Peyer's patch (tissue), 4 donors: ENCODE results near the gene ADGRG1. TPM values are rescaled to one million over a fixed set of nuclear protein-coding genes. Genes with fewer than 3 reads are reported as not detected.

Experiments
- DNase-seq, 3 donors: peaks; one replicate each; pipeline ENCODE4 v3.0.0-alpha.2; 2017 to 2019
- H3K27ac ChIP-seq, 4 donors: fragments of 200-600 bp; sonication (generic); one replicate each; pipeline ENCODE4 v1.5.1; 2016 to 2019
- H3K27me3 ChIP-seq, 2 donors: fragments of 200-600 bp; sonication (generic); one replicate each; pipeline ENCODE4 v1.5.1; 2019
- H3K36me3 ChIP-seq, 3 donors: fragments of 200-600 bp; sonication (generic); one replicate each; pipeline ENCODE4 v1.5.1; 2016 to 2019
- H3K4me1 ChIP-seq, 4 donors: fragments of 200-600 bp; sonication (generic); one replicate each; pipeline ENCODE4 v1.5.1; 2016 to 2019
- H3K4me3 ChIP-seq, 4 donors: fragments of 200-600 bp; sonication (generic); 1 replicate in 3 of 4; 2 replicates in 1 of 4; pipeline ENCODE4 v1.5.1; 2016 to 2019; ENCODE audit warnings: mild to moderate bottlenecking in 1 of 4
- H3K9me3 ChIP-seq, 4 donors: fragments of 200-600 bp; sonication (generic); one replicate each; pipeline ENCODE4 v1.5.1; 2016 to 2019; ENCODE audit warnings: mild to moderate bottlenecking in 1 of 4
- POLR2A ChIP-seq, 2 donors: fragments of 450-650 bp; IDR thresholded peaks; one replicate each; pipeline ENCODE4 v1.5.1; 2017; ENCODE audit warnings: antibody characterized with exemption in 2 of 2, mild to moderate bottlenecking in 2 of 2, moderate library complexity in 2 of 2
- total RNA-seq, 4 donors: library from RNA; depleted of rRNA; stranded (reverse); fragments of >200 nt; gene quantifications; one replicate each; pipeline ENCODE4 v1.1.0, GENCODE V29; 2016
- TF ChIP-seq, protein P1 (sequence below), 6 experiments: fragments of 450-650 bp in 4 of 6; fragments of 200-600 bp in 2 of 6; sonication (generic) in 1 of 6; IDR thresholded peaks; one replicate each; pipeline ENCODE4 v1.5.1; 2017 to 2019; ENCODE audit warnings: antibody characterized with exemption in 6 of 6, mild to moderate bottlenecking in 3 of 6, moderate library complexity in 1 of 6

ADGRG1 gene
- total RNA-seq, 4 donors from 2014 or later, result 12.8 to 50.3 (median 34.7) TPM

DNA sequence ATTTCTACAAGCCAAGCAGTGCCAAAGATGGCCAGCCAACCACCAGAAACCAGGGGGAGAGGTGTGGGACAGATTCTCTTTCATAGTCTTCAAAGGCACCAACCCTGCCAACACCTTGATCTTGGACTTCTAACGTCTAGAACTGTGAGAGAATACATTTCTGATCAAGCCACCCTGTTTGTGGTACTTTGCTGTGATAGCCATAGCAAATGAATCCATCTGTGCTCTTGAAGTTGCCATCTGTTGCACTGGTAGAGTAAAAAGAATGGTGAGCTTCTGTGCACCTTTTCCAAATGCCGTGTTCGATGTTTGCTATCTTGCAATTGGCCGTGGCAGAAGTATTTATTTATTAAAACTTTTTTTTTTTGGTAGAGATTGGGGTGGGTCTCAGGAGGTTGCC is 16.7 kb upstream of the ADGRG1 start:
- no peak overlapping the region for H3K27ac ChIP-seq
- peaks cover 0 to 14% (median 7%) of the 10 kb centered on the region in 4 donors for H3K4me1 ChIP-seq
- no peaks in the 10 kb centered on the region for H3K27me3 ChIP-seq
- DNase-seq, result peak in 1 of 3 donors; percentile 8
- no peak for TF ChIP-seq POLR2A (IDR thresholded peaks at IDR 0.05)
- TF ChIP-seq, protein P1, sequence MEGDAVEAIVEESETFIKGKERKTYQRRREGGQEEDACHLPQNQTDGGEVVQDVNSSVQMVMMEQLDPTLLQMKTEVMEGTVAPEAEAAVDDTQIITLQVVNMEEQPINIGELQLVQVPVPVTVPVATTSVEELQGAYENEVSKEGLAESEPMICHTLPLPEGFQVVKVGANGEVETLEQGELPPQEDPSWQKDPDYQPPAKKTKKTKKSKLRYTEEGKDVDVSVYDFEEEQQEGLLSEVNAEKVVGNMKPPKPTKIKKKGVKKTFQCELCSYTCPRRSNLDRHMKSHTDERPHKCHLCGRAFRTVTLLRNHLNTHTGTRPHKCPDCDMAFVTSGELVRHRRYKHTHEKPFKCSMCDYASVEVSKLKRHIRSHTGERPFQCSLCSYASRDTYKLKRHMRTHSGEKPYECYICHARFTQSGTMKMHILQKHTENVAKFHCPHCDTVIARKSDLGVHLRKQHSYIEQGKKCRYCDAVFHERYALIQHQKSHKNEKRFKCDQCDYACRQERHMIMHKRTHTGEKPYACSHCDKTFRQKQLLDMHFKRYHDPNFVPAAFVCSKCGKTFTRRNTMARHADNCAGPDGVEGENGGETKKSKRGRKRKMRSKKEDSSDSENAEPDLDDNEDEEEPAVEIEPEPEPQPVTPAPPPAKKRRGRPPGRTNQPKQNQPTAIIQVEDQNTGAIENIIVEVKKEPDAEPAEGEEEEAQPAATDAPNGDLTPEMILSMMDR (IDR thresholded peaks at IDR 0.05), result no peak
- no peak overlapping the region for H3K4me3 ChIP-seq
- H3K36me3 ChIP-seq, result no peaks in the 10 kb centered on the region
- no peaks in the 10 kb centered on the region for H3K9me3 ChIP-seq

DNA sequence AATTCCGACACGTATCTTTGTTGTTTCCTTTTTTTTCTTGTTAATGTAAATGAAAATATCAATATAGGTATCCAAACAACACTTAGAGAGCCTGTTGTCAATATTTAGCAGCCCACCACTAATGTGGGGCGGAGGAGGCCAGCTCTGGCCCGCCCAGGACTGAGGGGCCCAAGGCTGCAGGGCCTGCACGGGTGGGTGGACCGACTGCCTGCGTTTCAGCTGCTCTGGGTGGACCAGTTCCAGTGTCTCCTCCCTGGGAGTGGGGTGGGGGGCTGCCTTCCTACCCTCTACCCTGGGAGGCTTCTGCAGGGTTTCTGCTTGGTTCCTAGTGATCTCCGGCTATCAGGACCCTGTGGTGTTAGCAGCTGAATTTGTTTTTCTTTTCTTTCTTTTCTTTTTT is 15.9 kb upstream of the ADGRG1 start:
- H3K4me3 ChIP-seq, result no peak overlapping the region
- no peaks in the 10 kb centered on the region for H3K27me3 ChIP-seq
- peak in 2 of 3 donors; percentile 21 to 43 for DNase-seq
- H3K36me3 ChIP-seq, result no peaks in the 10 kb centered on the region
- no peak overlapping the region for H3K27ac ChIP-seq
- no peaks in the 10 kb centered on the region for H3K9me3 ChIP-seq
- H3K4me1 ChIP-seq, result peaks cover 0 to 11% (median 5%) of the 10 kb centered on the region in 4 donors
- TF ChIP-seq, protein P1 (IDR thresholded peaks at IDR 0.05), result no peak
- no peak for TF ChIP-seq POLR2A (IDR thresholded peaks at IDR 0.05)

DNA sequence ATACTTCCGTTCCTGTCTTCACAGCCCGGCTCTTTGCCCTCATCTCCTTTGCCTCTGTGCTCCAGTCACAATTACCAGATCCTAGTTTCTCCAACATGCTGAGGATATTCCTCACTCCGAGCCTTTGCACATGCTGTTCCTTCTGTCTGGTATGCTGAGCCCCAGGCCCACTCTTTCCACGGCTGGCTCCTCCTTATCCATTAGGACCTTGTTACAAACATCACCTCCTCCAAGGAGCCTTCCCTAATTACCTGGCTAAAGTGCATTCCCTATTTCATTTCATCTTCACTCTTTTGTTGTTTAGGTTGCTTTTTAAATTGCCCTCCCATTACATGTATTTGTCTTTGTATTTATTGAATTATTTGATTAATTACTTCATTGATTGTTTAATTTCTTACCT is 14.9 kb upstream of the ADGRG1 start:
- peak in 1 of 3 donors; percentile 22 for DNase-seq
- H3K4me3 ChIP-seq, result no peak overlapping the region
- TF ChIP-seq POLR2A (IDR thresholded peaks at IDR 0.05), result no peak
- TF ChIP-seq, protein P1 (IDR thresholded peaks at IDR 0.05), result no peak
- H3K9me3 ChIP-seq, result no peaks in the 10 kb centered on the region
- H3K36me3 ChIP-seq, result no peaks in the 10 kb centered on the region
- H3K4me1 ChIP-seq, result peaks cover 0 to 11% (median 5%) of the 10 kb centered on the region in 4 donors
- H3K27ac ChIP-seq, result no peak overlapping the region
- H3K27me3 ChIP-seq, result no peaks in the 10 kb centered on the region

DNA sequence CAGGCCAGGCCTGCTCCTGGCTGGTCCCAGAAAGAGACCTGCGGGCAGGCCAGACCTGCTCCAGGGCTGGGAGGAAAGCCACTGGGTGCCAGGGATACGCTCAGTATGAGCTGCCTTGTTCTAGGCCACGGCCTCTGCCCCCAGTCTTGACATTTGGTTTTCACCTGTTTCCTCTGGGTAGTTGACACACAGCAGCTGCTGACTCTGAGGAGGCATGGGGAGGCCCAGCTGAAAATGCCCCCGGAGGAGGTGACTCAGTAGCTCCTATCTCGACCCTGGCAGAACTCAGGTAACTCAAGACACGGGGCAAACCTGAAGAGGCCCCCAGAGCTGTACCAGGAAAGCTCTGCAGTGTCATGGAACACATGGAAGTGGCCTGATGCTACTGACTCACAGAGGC is 13.9 kb upstream of the ADGRG1 start:
- Histone ChIP-seq H3K36me3 (no peaks in the 10 kb centered on the region), H3K27ac (no peak overlapping the region), H3K9me3 (no peaks in the 10 kb centered on the region), H3K4me3 (no peak overlapping the region), H3K4me1 (peaks cover 0 to 6% (median under 1%) of the 10 kb centered on the region in 4 donors), H3K27me3 (no peaks in the 10 kb centered on the region)
- DNase-seq, result peak in 2 of 3 donors; percentile 33 to 40
- no peak for TF ChIP-seq POLR2A (IDR thresholded peaks at IDR 0.05)
- TF ChIP-seq, protein P1 (IDR thresholded peaks at IDR 0.05), result no peak

DNA sequence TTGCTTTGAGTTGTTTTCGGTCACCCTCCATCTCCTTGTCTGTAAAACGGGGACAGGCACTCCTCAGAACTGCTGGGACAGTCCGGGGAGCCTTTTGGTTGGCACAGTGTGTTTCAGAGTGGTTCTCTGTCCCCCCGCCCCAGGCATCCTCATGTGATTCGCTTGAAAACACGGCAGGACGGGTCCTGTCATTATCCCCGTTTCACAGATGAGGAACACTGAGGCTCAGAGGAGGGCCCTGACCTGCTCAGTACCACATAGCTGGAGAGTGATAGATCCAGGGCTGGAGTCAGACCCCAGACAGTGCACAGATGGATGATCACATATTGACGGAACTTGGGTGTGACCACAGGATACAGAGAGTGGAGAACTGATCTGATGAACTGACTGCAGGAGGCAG is 13.5 kb upstream of the ADGRG1 start:
- DNase-seq, result no peak

More for the DNA sequence above, 13.5 kb upstream of the ADGRG1 start:
- Histone ChIP-seq H3K27ac (no peak overlapping the region), H3K4me1 (peaks cover 0 to 2% (median 0%) of the 10 kb centered on the region in 4 donors), H3K4me3 (no peak overlapping the region), H3K9me3 (no peaks in the 10 kb centered on the region), H3K27me3 (no peaks in the 10 kb centered on the region), H3K36me3 (no peaks in the 10 kb centered on the region)
- TF ChIP-seq POLR2A (IDR thresholded peaks at IDR 0.05), result no peak
- TF ChIP-seq, protein P1 (IDR thresholded peaks at IDR 0.05), result no peak
